Liver (tissue), 9 donors: ENCODE measurements around the gene NUAK1. TPM values are rescaled to one million over a fixed set of nuclear protein-coding genes. Genes with fewer than 3 reads are reported as not detected.

Experiments
- DNase-seq: peaks from one replicate; pipeline ENCODE4 v3.0.0-alpha.2; 2017; ENCODE audit warnings: low spot score
- H3K27ac ChIP-seq, 2 donors: one replicate each; pipeline ENCODE4 v1.7.0; 2013; ENCODE audit warnings: inconsistent platforms in 2 of 2, low read length in 2 of 2, control low read depth in 1 of 2, low read depth in 1 of 2, mild to moderate bottlenecking in 1 of 2
- H3K27me3 ChIP-seq, 4 donors: one replicate each; pipeline versions ENCODE4 v1.6.1 to v1.7.0; 2013; ENCODE audit warnings: low read length in 3 of 4, inconsistent platforms in 1 of 4, mild to moderate bottlenecking in 1 of 4, moderate library complexity in 1 of 4; ENCODE audit not compliant: control insufficient read depth in 4 of 4, insufficient read depth in 4 of 4
- H3K36me3 ChIP-seq, 4 donors: one replicate each; pipeline versions ENCODE4 v1.6.1 to v1.7.0; 2013; ENCODE audit warnings: low read length in 3 of 4, mild to moderate bottlenecking in 3 of 4, low read depth in 1 of 4, moderate library complexity in 1 of 4; ENCODE audit not compliant: control insufficient read depth in 4 of 4, insufficient read depth in 3 of 4
- H3K4me1 ChIP-seq, 4 donors: one replicate each; pipeline versions ENCODE4 v1.6.1 to v1.7.0; 2013; ENCODE audit warnings: low read length in 3 of 4, mild to moderate bottlenecking in 3 of 4, moderate library complexity in 1 of 4; ENCODE audit not compliant: control insufficient read depth in 4 of 4, insufficient read depth in 4 of 4
- H3K4me3 ChIP-seq, 3 donors: one replicate each; pipeline versions ENCODE4 v1.6.1 to v1.7.0; 2013; ENCODE audit warnings: low read length in 3 of 3, control low read depth in 1 of 3, low read depth in 1 of 3, mild to moderate bottlenecking in 1 of 3
- H3K9ac ChIP-seq, 2 donors: one replicate each; pipeline ENCODE4 v1.7.0; 2013; ENCODE audit warnings: low read length in 2 of 2, mild to moderate bottlenecking in 2 of 2, moderate library complexity in 2 of 2, control low read depth in 1 of 2, low read depth in 1 of 2
- H3K9me3 ChIP-seq, 4 donors: one replicate each; pipeline versions ENCODE4 v1.6.1 to v1.7.0; 2013; ENCODE audit warnings: low read length in 3 of 4; ENCODE audit not compliant: control insufficient read depth in 4 of 4
- CTCF ChIP-seq: fragments of 150-350 bp; IDR thresholded peaks from 2 replicates; pipeline ENCODE4 v1.5.1; 2017; ENCODE audit warnings: improper control_type of control experiment, low read depth, low read length; ENCODE audit not compliant: missing input control
- EGR1 ChIP-seq, 2 donors: IDR thresholded peaks; 2 replicates each; pipeline ENCODE4 v1.6.1; 2016 to 2018; ENCODE audit warnings: antibody characterized with exemption in 2 of 2, low read depth in 2 of 2
- FOXA1 ChIP-seq: IDR thresholded peaks from 2 replicates; pipeline ENCODE4 v1.6.1; 2016; ENCODE audit warnings: antibody characterized with exemption
- FOXA2 ChIP-seq: IDR thresholded peaks from 2 replicates; pipeline ENCODE4 v1.6.1; 2016; ENCODE audit warnings: antibody characterized with exemption
- GABPA ChIP-seq, 2 donors: IDR thresholded peaks in 1 of 2; conservative IDR thresholded peaks in 1 of 2; 2 replicates each; pipeline ENCODE4 v1.6.1; 2016; ENCODE audit warnings: antibody characterized with exemption in 2 of 2, mild to moderate bottlenecking in 1 of 2, moderate library complexity in 1 of 2
- HNF4A ChIP-seq, 2 donors: conservative IDR thresholded peaks; 2 replicates each; pipeline ENCODE4 v1.6.1; 2016; ENCODE audit warnings: antibody characterized with exemption in 2 of 2, mild to moderate bottlenecking in 2 of 2
- HNF4G ChIP-seq: IDR thresholded peaks from 2 replicates; pipeline ENCODE4 v1.6.1; 2016; ENCODE audit warnings: antibody characterized with exemption
- JUND ChIP-seq, 2 donors: IDR thresholded peaks; 2 replicates each; pipeline ENCODE4 v1.6.1; 2016; ENCODE audit warnings: antibody characterized with exemption in 2 of 2
- MAX ChIP-seq: IDR thresholded peaks from 2 replicates; pipeline ENCODE4 v1.6.1; 2016; ENCODE audit warnings: antibody characterized with exemption
- NR2F2 ChIP-seq: IDR thresholded peaks from 2 replicates; pipeline ENCODE4 v1.6.1; 2016; ENCODE audit warnings: antibody characterized with exemption
- RAD21 ChIP-seq, 2 donors: IDR thresholded peaks; 2 replicates each; pipeline ENCODE4 v1.6.1; 2016; ENCODE audit warnings: antibody characterized with exemption in 2 of 2, mild to moderate bottlenecking in 2 of 2
- RXRA ChIP-seq, 2 donors: IDR thresholded peaks; 2 replicates each; pipeline ENCODE4 v1.6.1; 2017 to 2018; ENCODE audit warnings: antibody characterized with exemption in 2 of 2, mild to moderate bottlenecking in 1 of 2
- SP1 ChIP-seq: IDR thresholded peaks from 2 replicates; pipeline ENCODE4 v1.6.1; 2018; ENCODE audit warnings: antibody characterized with exemption, mild to moderate bottlenecking
- TAF1 ChIP-seq: conservative IDR thresholded peaks from 2 replicates; pipeline ENCODE4 v1.6.1; 2016; ENCODE audit warnings: antibody characterized with exemption, mild to moderate bottlenecking
- YY1 ChIP-seq: IDR thresholded peaks from 2 replicates; pipeline ENCODE4 v1.6.1; 2016; ENCODE audit warnings: antibody characterized with exemption, mild to moderate bottlenecking
- whole genome bisulfite sequencing: extraction: QIAGEN DNeasy Blood & Tissue Kit; methylation state at CpG from one replicate; pipeline ENCODE4 v1.1.7; 2013; 5-methylcytosine and 5-hydroxymethylcytosine counted together
- polyA plus RNA-seq, 2 donors: library from polyadenylated mRNA; stranded (reverse) in 1 of 2; unstranded in 1 of 2; fragments of 200-250 nt in 1 of 2; fragments of >200 nt in 1 of 2; fragmentation: Nextera tagmentation in 1 of 2; extraction: Ambion mirVana in 1 of 2; gene quantifications; one replicate each; pipeline versions ENCODE4 v1.2.1 to v1.2.3, GENCODE V29; 2013 to 2015
- total RNA-seq, 2 donors: library from RNA; depleted of rRNA; stranded (reverse); fragments of >200 nt; gene quantifications; one replicate each; pipeline ENCODE4 v1.2.3, GENCODE V29; 2014
- TF ChIP-seq, protein P1 (sequence below): IDR thresholded peaks from 2 replicates; pipeline ENCODE4 v1.6.1; 2016; ENCODE audit warnings: antibody characterized with exemption
- TF ChIP-seq, protein P2 (sequence below): IDR thresholded peaks from 2 replicates; pipeline ENCODE4 v1.6.1; 2016; ENCODE audit warnings: antibody characterized with exemption
- TF ChIP-seq, protein P3 (sequence below): IDR thresholded peaks from 2 replicates; pipeline ENCODE4 v1.6.1; 2016; ENCODE audit warnings: antibody characterized with exemption, mild to moderate bottlenecking
- donor health status: healthy.
- donor health status: healthy.
- donor health status: healthy.
- donor health status: healthy.
- donor health status: healthy.

NUAK1 gene
- total and polyA plus RNA-seq, 4 donors = 2.5 to 9.3 (median 3.9) TPM

- TF ChIP-seq, protein P1, sequence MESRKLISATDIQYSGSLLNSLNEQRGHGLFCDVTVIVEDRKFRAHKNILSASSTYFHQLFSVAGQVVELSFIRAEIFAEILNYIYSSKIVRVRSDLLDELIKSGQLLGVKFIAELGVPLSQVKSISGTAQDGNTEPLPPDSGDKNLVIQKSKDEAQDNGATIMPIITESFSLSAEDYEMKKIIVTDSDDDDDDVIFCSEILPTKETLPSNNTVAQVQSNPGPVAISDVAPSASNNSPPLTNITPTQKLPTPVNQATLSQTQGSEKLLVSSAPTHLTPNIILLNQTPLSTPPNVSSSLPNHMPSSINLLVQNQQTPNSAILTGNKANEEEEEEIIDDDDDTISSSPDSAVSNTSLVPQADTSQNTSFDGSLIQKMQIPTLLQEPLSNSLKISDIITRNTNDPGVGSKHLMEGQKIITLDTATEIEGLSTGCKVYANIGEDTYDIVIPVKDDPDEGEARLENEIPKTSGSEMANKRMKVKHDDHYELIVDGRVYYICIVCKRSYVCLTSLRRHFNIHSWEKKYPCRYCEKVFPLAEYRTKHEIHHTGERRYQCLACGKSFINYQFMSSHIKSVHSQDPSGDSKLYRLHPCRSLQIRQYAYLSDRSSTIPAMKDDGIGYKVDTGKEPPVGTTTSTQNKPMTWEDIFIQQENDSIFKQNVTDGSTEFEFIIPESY = no peak
- no peak for TF ChIP-seq FOXA1
- TF ChIP-seq HNF4A (conservative IDR thresholded peaks at IDR 0.05) = no peak
- no peak for TF ChIP-seq FOXA2
- no peak for TF ChIP-seq EGR1 (IDR thresholded peaks at IDR 0.05; ENCODE audit: low read depth in 2 of 2)
- no peak for TF ChIP-seq RAD21 (IDR thresholded peaks at IDR 0.05)
- TF ChIP-seq TAF1 = no peak
Observed at GRCh38 chr12:106073179-106073578, 65.6 kb downstream of the NUAK1 start (continued).

- Histone ChIP-seq H3K4me3 (no peak overlapping the region), H3K27me3 (no peaks in the 10 kb centered on the region), H3K27ac (no peak overlapping the region), H3K4me1 (peaks cover 2 to 10% (median 6%) of the 10 kb centered on the region in 4 donors), H3K9me3 (no peaks in the 10 kb centered on the region), H3K36me3 (peaks cover 1 to 14% (median 7%) of the 10 kb centered on the region in 4 donors), H3K9ac (no peak overlapping the region)
- DNase-seq = no peak
- WGBS = 64% methylated on average over 2 of the region's 2 CpGs
- TF ChIP-seq, protein P1 = no peak
- TF ChIP-seq CTCF = no peak
- TF ChIP-seq, protein P2, sequence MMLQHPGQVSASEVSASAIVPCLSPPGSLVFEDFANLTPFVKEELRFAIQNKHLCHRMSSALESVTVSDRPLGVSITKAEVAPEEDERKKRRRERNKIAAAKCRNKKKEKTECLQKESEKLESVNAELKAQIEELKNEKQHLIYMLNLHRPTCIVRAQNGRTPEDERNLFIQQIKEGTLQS = no peak
- TF ChIP-seq EGR1 (IDR thresholded peaks at IDR 0.05; ENCODE audit: low read depth in 2 of 2) = no peak
- no peak for TF ChIP-seq YY1
- TF ChIP-seq GABPA (IDR thresholded peaks at IDR 0.05 in 1 of 2, conservative IDR thresholded peaks at IDR 0.05 in 1 of 2) = no peak
- TF ChIP-seq NR2F2 = no peak
- no peak for TF ChIP-seq HNF4A (conservative IDR thresholded peaks at IDR 0.05)
- TF ChIP-seq RAD21 (IDR thresholded peaks at IDR 0.05) = no peak
- TF ChIP-seq MAX = no peak
- TF ChIP-seq, protein P3, sequence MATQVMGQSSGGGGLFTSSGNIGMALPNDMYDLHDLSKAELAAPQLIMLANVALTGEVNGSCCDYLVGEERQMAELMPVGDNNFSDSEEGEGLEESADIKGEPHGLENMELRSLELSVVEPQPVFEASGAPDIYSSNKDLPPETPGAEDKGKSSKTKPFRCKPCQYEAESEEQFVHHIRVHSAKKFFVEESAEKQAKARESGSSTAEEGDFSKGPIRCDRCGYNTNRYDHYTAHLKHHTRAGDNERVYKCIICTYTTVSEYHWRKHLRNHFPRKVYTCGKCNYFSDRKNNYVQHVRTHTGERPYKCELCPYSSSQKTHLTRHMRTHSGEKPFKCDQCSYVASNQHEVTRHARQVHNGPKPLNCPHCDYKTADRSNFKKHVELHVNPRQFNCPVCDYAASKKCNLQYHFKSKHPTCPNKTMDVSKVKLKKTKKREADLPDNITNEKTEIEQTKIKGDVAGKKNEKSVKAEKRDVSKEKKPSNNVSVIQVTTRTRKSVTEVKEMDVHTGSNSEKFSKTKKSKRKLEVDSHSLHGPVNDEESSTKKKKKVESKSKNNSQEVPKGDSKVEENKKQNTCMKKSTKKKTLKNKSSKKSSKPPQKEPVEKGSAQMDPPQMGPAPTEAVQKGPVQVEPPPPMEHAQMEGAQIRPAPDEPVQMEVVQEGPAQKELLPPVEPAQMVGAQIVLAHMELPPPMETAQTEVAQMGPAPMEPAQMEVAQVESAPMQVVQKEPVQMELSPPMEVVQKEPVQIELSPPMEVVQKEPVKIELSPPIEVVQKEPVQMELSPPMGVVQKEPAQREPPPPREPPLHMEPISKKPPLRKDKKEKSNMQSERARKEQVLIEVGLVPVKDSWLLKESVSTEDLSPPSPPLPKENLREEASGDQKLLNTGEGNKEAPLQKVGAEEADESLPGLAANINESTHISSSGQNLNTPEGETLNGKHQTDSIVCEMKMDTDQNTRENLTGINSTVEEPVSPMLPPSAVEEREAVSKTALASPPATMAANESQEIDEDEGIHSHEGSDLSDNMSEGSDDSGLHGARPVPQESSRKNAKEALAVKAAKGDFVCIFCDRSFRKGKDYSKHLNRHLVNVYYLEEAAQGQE = no peak
- no peak for TF ChIP-seq RXRA (IDR thresholded peaks at IDR 0.05)
- TF ChIP-seq JUND (IDR thresholded peaks at IDR 0.05) = no peak
- no peak for TF ChIP-seq SP1
- no peak for TF ChIP-seq HNF4G
Observed at GRCh38 chr12:106072751-106073150, 66.0 kb downstream of the NUAK1 start.
